A549 (cell line): Measurements from ENCODE around the gene TPM1. TPM values are rescaled to one million over a fixed set of nuclear protein-coding genes. Genes with fewer than 3 reads are reported as not detected.

ENCODE experiments used
- ATAC-seq, 2 experiments: fragments of 200-7000 bp in 1 of 2; fragments of >200 bp in 1 of 2; cut with Nextera tagmentation in 1 of 2; cut with Tn5 transposase in 1 of 2; 3 replicates each; pipeline versions ENCODE4 v1.8.0 to v1.9.1; 2018 to 2020; ENCODE audit warnings: mild to moderate bottlenecking in 1 of 2, moderate library complexity in 1 of 2
- CTCF ChIA-PET: fragments of 300-600 bp; sonication (Branson Sonifier 250); formaldehyde crosslinking; extraction: SDS; loops from one replicate; lab custom pipeline; 2021; ENCODE audit warnings: antibody characterized with exemption, inconsistent platforms; lab: Yijun Ruan, JAX
- POLR2A ChIA-PET: fragments of 350-600 bp; formaldehyde crosslinking; extraction: SDS; loops from one replicate; lab custom pipeline; 2021; ENCODE audit warnings: antibody characterized with exemption, inconsistent platforms; lab: Yijun Ruan, JAX
- DNase-seq, 2 experiments: peaks; one replicate each; pipeline versions ENCODE4 v3.0.0 to v3.0.0-alpha.2; 2011 to 2016; ENCODE audit warnings: low read depth in 1 of 2, low spot score in 1 of 2
- FAIRE-seq: peaks from 2 replicates; lab custom pipeline; 2011; peaks lifted over from hg19 to GRCh38; lab: Jason Lieb, UNC
- H3K27ac ChIP-seq, 2 experiments: fragments of >200 bp; sonication (Bioruptor Twin); formaldehyde crosslinking; 3 replicates each; pipeline ENCODE4 v1.5.1; 2016 to 2017
- H3K4me1 ChIP-seq: fragments of >200 bp; sonication (Bioruptor Twin); formaldehyde crosslinking; 3 replicates; pipeline ENCODE4 v1.6.1; 2016
- H3K4me2 ChIP-seq: fragments of >200 bp; sonication (Bioruptor Twin); formaldehyde crosslinking; 3 replicates; pipeline ENCODE4 v1.6.1; 2016
- H3K4me3 ChIP-seq: fragments of >200 bp; sonication (Bioruptor Twin); formaldehyde crosslinking; 3 replicates; pipeline ENCODE4 v1.5.1; 2016
- H3K9me3 ChIP-seq: fragments of >200 bp; sonication (Bioruptor Twin); formaldehyde crosslinking; 3 replicates; pipeline ENCODE4 v1.6.1; 2016
- CEBPB ChIP-seq, 2 experiments: fragments of >200 bp in 1 of 2; sonication (Bioruptor Twin) in 1 of 2; formaldehyde crosslinking in 1 of 2; IDR thresholded peaks; 2 replicates each; pipeline ENCODE4 v1.6.1; 2012 to 2016
- EHF ChIP-seq: fragments of 250-450 bp; sonication (Bioruptor Pico); IDR thresholded peaks from 2 replicates; pipeline ENCODE4 v1.5.0; 2020; ENCODE audit warnings: mild to moderate bottlenecking
- ELK1 ChIP-seq: fragments of 150-350 bp; IDR thresholded peaks from 2 replicates; pipeline ENCODE4 v1.6.1; 2014; ENCODE audit warnings: low read depth, mild to moderate bottlenecking, low read length
- EP300 ChIP-seq, 2 experiments: fragments of >200 bp; sonication (Bioruptor Twin); formaldehyde crosslinking; IDR thresholded peaks; 2 replicates in 1 of 2; 3 replicates in 1 of 2; pipeline ENCODE4 v1.6.1; 2016 to 2017
- ESRRA ChIP-seq: fragments of 150-350 bp; IDR thresholded peaks from 2 replicates; pipeline ENCODE4 v1.6.1; 2014; ENCODE audit warnings: mild to moderate bottlenecking, low read length, borderline replicate concordance
- FOSB ChIP-seq: fragments of 250-450 bp; sonication (Bioruptor Pico); IDR thresholded peaks from 2 replicates; pipeline ENCODE4 v1.5.0; 2020; ENCODE audit warnings: mild to moderate bottlenecking, moderate library complexity
- FOSL2 ChIP-seq, 2 experiments: fragments of 450-650 bp in 1 of 2; fragments of >200 bp in 1 of 2; sonication (Bioruptor Twin) in 1 of 2; formaldehyde crosslinking; IDR thresholded peaks; 2 replicates each; pipeline versions ENCODE4 v1.5.0 to v1.6.1; 2016 to 2020; ENCODE audit warnings: mild to moderate bottlenecking in 1 of 2, moderate library complexity in 1 of 2
- GATA3 ChIP-seq: IDR thresholded peaks from 2 replicates; pipeline ENCODE4 v1.6.1; 2012; ENCODE audit warnings: borderline replicate concordance
- HDAC2 ChIP-seq: fragments of 200-600 bp; sonication (generic); IDR thresholded peaks from 2 replicates; pipeline ENCODE4 v1.6.1; 2016
- HOXB13 ChIP-seq: fragments of 250-450 bp; sonication (Bioruptor Pico); IDR thresholded peaks from 2 replicates; pipeline ENCODE4 v1.5.0; 2020; ENCODE audit warnings: low read depth, mild to moderate bottlenecking, moderate library complexity
- JUNB ChIP-seq: fragments of >200 bp; sonication (Bioruptor Twin); formaldehyde crosslinking; IDR thresholded peaks from 2 replicates; pipeline ENCODE4 v1.6.1; 2016
- MAFK ChIP-seq: fragments of 450-650 bp; IDR thresholded peaks from 2 replicates; pipeline ENCODE4 v1.6.1; 2014; ENCODE audit not compliant: partially characterized antibody
- MYC ChIP-seq: IDR thresholded peaks from 2 replicates; pipeline ENCODE4 v1.6.1; 2012; ENCODE audit warnings: mild to moderate bottlenecking, inconsistent platforms, low read length, improper control_type of control experiment, borderline replicate concordance
- NPAS2 ChIP-seq: fragments of 250-450 bp; sonication (Bioruptor Pico); IDR thresholded peaks from 2 replicates; pipeline ENCODE4 v1.8.0; 2022; ENCODE audit warnings: mild to moderate bottlenecking, moderate library complexity, borderline replicate concordance
- POLR2AphosphoS2 ChIP-seq: conservative IDR thresholded peaks from 2 replicates; pipeline ENCODE4 v1.6.1; 2012; ENCODE audit warnings: low read length, improper control_type of control experiment, inconsistent platforms
- RARB ChIP-seq: fragments of 250-450 bp; sonication (Bioruptor Pico); IDR thresholded peaks from 2 replicates; pipeline ENCODE4 v1.8.0; 2021; ENCODE audit warnings: mild to moderate bottlenecking, moderate library complexity
- RCOR1 ChIP-seq: fragments of 150-350 bp; IDR thresholded peaks from 2 replicates; pipeline ENCODE4 v1.6.1; 2014; ENCODE audit warnings: antibody characterized with exemption, low read length, low read depth
- SMC3 ChIP-seq: fragments of >200 bp; sonication (Bioruptor Twin); formaldehyde crosslinking; IDR thresholded peaks from 3 replicates; pipeline ENCODE4 v1.6.1; 2018; ENCODE audit warnings: inconsistent platforms
- SREBF2 ChIP-seq: fragments of 450-650 bp; IDR thresholded peaks from 2 replicates; pipeline ENCODE4 v1.6.1; 2014; ENCODE audit warnings: mild to moderate bottlenecking, moderate library complexity
- TFCP2L1 ChIP-seq: fragments of 250-450 bp; sonication (Bioruptor Pico); IDR thresholded peaks from 2 replicates; pipeline ENCODE4 v1.5.0; 2021; ENCODE audit warnings: mild to moderate bottlenecking
- ZC3H11A ChIP-seq: fragments of 450-650 bp; IDR thresholded peaks from 2 replicates; pipeline ENCODE4 v1.6.1; 2014; ENCODE audit warnings: antibody characterized with exemption, mild to moderate bottlenecking
- ZFP36 ChIP-seq: fragments of 450-650 bp; IDR thresholded peaks from 2 replicates; pipeline ENCODE4 v1.6.1; 2014; ENCODE audit warnings: borderline replicate concordance; ENCODE audit not compliant: partially characterized antibody
- WGBS: methylation state at CpG from one replicate; pipeline ENCODE4 v1.1.6; 2017; ENCODE audit errors: missing lambda C conversion rate; 5-methylcytosine and 5-hydroxymethylcytosine counted together
- polyA plus RNA-seq, 4 experiments: library from polyadenylated mRNA; depleted of rRNA in 3 of 4; stranded (reverse); fragments of >200 nt; fragmentation: RNase III in 1 of 4; extraction: RNeasy Plus Mini Kit Qiagen cat#74134 plus additional on column Dnase treatment in 1 of 4; gene quantifications; 2 replicates in 3 of 4; 3 replicates in 1 of 4; pipeline ENCODE4 v1.2.3, GENCODE V29; 2011 to 2017
- TF ChIP-seq, protein P1 (sequence below): IDR thresholded peaks from 2 replicates; pipeline ENCODE4 v1.6.1; 2012; ENCODE audit warnings: low read depth, borderline replicate concordance
- TF ChIP-seq, protein P2 (sequence below): fragments of 450-650 bp; IDR thresholded peaks from 2 replicates; pipeline ENCODE4 v1.6.1; 2014; ENCODE audit warnings: antibody characterized with exemption
- TF ChIP-seq, protein P3 (sequence below): fragments of 250-450 bp; sonication (Bioruptor Pico); IDR thresholded peaks from 2 replicates; pipeline ENCODE4 v1.5.0; 2021; ENCODE audit warnings: mild to moderate bottlenecking, moderate library complexity, borderline replicate concordance
- TF ChIP-seq, protein P4 (sequence below): fragments of 200-600 bp; sonication (generic); IDR thresholded peaks from 2 replicates; pipeline ENCODE4 v1.6.1; 2016; ENCODE audit warnings: antibody characterized with exemption, mild to moderate bottlenecking, moderate library complexity

TPM1 gene
- polyA plus RNA-seq, 2 of the 4 experiments (the other 2 are of a cell fraction) = 894 to 954 TPM

GRCh38 chr15:63056829-63057228 lies 14.3 kb downstream of the TPM1 start:
- ChIA-PET CTCF (interaction anchor here (0.6 to 50.6 kb wide), 4 partner anchors 9 to 274 kb away, joined by 3 to 1136 read pairs (median 28); no protein-coding TSS in a partner anchor), POLR2A (interaction anchor here (1.2 kb wide), 1 partner anchor 12 kb away, joined by 3 read pairs; no protein-coding TSS in a partner anchor)
- Histone ChIP-seq H3K4me3 (no peak overlapping the region), H3K9me3 (no peaks in the 10 kb centered on the region), H3K4me1 (peaks cover 98% of the 10 kb centered on the region), H3K4me2 (no peak overlapping the region), H3K27ac (peak overlapping the region; percentile 11 to 97; a peak in 5 of 6 replicates)
- ATAC-seq = peak in 1 of 2 experiments; percentile 1; a peak in 1 of 6 replicates
- no peak for FAIRE-seq
- DNase-seq = no peak
- TF ChIP-seq, protein P1, sequence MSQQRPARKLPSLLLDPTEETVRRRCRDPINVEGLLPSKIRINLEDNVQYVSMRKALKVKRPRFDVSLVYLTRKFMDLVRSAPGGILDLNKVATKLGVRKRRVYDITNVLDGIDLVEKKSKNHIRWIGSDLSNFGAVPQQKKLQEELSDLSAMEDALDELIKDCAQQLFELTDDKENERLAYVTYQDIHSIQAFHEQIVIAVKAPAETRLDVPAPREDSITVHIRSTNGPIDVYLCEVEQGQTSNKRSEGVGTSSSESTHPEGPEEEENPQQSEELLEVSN = no peak
- 0 out of 2 replicates have a peak, but pooled peaks have one; percentile 21 for TF ChIP-seq TFCP2L1 (CRISPR knock-in tag)
- 82% methylated on average over 6 of the region's 6 CpGs for WGBS

DNA sequence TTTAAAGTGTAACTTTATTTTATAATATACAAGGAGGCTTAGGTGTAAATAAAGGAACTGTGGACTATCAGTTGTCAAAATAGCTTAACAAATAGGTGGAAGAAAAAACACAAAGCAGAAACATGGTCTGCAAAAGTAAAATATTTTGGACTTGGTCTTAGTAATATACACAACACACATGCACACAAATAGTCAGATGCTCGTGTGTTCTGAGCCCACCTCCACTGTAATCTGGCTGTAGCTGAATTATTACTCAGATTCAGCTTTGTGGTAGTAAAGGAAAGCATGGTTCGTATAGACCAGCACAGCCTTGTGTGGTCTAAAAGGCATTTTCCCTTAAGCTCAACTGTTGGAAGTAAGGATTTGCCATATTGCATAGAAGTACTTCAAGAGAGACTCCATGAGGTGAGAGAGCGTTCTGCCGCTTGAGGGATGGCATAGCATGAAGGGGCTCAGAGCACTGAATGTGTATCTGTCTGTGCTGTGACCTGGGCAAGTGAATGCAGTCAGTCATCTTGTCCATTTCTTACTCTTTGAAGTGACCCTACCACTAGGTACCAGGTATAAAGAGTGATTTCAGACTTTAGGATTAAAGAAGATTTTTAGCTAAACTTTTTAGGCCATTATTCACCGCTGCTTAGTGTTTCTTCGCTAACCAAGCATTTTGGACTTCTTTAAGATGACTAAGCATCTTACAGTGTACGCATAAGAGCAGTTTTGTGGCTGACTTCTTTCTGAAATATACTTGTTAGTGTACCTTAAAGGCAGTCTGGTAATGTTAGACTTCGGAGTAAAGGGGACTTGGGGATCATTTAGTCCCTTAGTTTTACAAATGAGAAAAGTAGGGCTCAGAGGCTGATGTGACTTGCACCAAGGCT lies 15.2 kb downstream of the TPM1 start:
- ATAC-seq (peak in 1 of 2 experiments; percentile 1; a peak in 2 of 6 replicates), FAIRE-seq (no peak), DNase-seq (no peak)
- POLR2A ChIA-PET = interaction anchor here (0.9 to 1.2 kb wide), 3 partner anchors 10 to 15 kb away, joined by 3 read pairs; no protein-coding TSS in a partner anchor
- CTCF ChIA-PET = interaction anchor here (1.4 to 50.6 kb wide), 4 partner anchors 9 to 276 kb away, joined by 3 to 1136 read pairs (median 28); no protein-coding TSS in a partner anchor
- no peak overlapping the region for H3K4me2 ChIP-seq
- peaks cover 94% of the 10 kb centered on the region for H3K4me1 ChIP-seq
- no peaks in the 10 kb centered on the region for H3K9me3 ChIP-seq
- peak overlapping the region; percentile 11 to 97; a peak in 5 of 6 replicates for H3K27ac ChIP-seq
- no peak overlapping the region for H3K4me3 ChIP-seq
- WGBS = 92% methylated on average over 8 of the region's 8 CpGs
- TF ChIP-seq SMC3 (no peak), ELK1 (no peak), GATA3 (peak; percentile 21; the same call in 1 of the 2 replicates), JUNB (no peak), SREBF2 (no peak), FOSB (CRISPR knock-in tag) (0 out of 2 replicates have a peak, but pooled peaks have one; percentile 11), ZC3H11A (no peak), HOXB13 (CRISPR knock-in tag) (no peak), TFCP2L1 (CRISPR knock-in tag) (no peak), RCOR1 (no peak), POLR2AphosphoS2 (peak; percentile 90; the same call in 1 of the 2 replicates), ZFP36 (no peak), CEBPB (IDR thresholded peaks at IDR 0.05) (no peak), FOSL2 (IDR thresholded peaks at IDR 0.05) (no peak), FOSL2 (CRISPR knock-in tag; IDR thresholded peaks at IDR 0.05) (no peak), MAFK (peak; percentile 75), EP300 (IDR thresholded peaks at IDR 0.05) (no peak), EHF (CRISPR knock-in tag) (no peak), HDAC2 (no peak), ESRRA (no peak), NPAS2 (CRISPR knock-in tag) (no peak), RARB (peak; percentile 57), MYC (no peak)
- TF ChIP-seq, protein P2, sequence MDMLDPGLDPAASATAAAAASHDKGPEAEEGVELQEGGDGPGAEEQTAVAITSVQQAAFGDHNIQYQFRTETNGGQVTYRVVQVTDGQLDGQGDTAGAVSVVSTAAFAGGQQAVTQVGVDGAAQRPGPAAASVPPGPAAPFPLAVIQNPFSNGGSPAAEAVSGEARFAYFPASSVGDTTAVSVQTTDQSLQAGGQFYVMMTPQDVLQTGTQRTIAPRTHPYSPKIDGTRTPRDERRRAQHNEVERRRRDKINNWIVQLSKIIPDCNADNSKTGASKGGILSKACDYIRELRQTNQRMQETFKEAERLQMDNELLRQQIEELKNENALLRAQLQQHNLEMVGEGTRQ = no peak
- TF ChIP-seq, protein P3, sequence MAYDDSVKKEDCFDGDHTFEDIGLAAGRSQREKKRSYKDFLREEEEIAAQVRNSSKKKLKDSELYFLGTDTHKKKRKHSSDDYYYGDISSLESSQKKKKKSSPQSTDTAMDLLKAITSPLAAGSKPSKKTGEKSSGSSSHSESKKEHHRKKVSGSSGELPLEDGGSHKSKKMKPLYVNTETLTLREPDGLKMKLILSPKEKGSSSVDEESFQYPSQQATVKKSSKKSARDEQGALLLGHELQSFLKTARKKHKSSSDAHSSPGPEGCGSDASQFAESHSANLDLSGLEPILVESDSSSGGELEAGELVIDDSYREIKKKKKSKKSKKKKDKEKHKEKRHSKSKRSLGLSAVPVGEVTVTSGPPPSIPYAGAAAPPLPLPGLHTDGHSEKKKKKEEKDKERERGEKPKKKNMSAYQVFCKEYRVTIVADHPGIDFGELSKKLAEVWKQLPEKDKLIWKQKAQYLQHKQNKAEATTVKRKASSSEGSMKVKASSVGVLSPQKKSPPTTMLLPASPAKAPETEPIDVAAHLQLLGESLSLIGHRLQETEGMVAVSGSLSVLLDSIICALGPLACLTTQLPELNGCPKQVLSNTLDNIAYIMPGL = 0 out of 2 replicates have a peak, but pooled peaks have one; percentile 42
- TF ChIP-seq, protein P4, sequence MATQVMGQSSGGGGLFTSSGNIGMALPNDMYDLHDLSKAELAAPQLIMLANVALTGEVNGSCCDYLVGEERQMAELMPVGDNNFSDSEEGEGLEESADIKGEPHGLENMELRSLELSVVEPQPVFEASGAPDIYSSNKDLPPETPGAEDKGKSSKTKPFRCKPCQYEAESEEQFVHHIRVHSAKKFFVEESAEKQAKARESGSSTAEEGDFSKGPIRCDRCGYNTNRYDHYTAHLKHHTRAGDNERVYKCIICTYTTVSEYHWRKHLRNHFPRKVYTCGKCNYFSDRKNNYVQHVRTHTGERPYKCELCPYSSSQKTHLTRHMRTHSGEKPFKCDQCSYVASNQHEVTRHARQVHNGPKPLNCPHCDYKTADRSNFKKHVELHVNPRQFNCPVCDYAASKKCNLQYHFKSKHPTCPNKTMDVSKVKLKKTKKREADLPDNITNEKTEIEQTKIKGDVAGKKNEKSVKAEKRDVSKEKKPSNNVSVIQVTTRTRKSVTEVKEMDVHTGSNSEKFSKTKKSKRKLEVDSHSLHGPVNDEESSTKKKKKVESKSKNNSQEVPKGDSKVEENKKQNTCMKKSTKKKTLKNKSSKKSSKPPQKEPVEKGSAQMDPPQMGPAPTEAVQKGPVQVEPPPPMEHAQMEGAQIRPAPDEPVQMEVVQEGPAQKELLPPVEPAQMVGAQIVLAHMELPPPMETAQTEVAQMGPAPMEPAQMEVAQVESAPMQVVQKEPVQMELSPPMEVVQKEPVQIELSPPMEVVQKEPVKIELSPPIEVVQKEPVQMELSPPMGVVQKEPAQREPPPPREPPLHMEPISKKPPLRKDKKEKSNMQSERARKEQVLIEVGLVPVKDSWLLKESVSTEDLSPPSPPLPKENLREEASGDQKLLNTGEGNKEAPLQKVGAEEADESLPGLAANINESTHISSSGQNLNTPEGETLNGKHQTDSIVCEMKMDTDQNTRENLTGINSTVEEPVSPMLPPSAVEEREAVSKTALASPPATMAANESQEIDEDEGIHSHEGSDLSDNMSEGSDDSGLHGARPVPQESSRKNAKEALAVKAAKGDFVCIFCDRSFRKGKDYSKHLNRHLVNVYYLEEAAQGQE = no peak
